Panc1 (cell line): Measurements from ENCODE around the gene KCNC3. TPM values are rescaled to one million over a fixed set of nuclear protein-coding genes. Genes with fewer than 3 reads are reported as not detected.

Experiments
- ATAC-seq: fragments of 200-7000 bp; cut with Tn5 transposase; 2 replicates; pipeline ENCODE4 v1.9.1; 2020; ENCODE audit warnings: mild to moderate bottlenecking, moderate library complexity
- BruUV-seq: library from RNA; stranded (reverse); fragments of 400-500 nt; replicated peaks from 2 replicates; lab custom pipeline; 2021; lab: Mats Ljungman, UMichigan
- CTCF ChIA-PET: fragments of 300-600 bp; sonication (Branson Sonifier 250); formaldehyde crosslinking; loops from one replicate; lab custom pipeline; 2022; ENCODE audit warnings: antibody characterized with exemption; lab: Charles Lee
- POLR2A ChIA-PET: fragments of 300-600 bp; sonication (Branson Sonifier 250); formaldehyde crosslinking; loops from one replicate; lab custom pipeline; 2022; ENCODE audit warnings: antibody characterized with exemption; lab: Charles Lee
- DNase-seq: peaks from one replicate; pipeline ENCODE4 v3.0.0-alpha.2; 2010; ENCODE audit warnings: low read depth, low spot score
- H3K27ac ChIP-seq: 2 replicates; pipeline ENCODE4 v1.5.1; 2011; ENCODE audit warnings: mild to moderate bottlenecking, low read length, inconsistent platforms
- H3K27me3 ChIP-seq: fragments of 200-500 bp; sonication (Bioruptor generic); 2 replicates; pipeline ENCODE4 v1.6.0; 2014; ENCODE audit warnings: low read length, inconsistent platforms; ENCODE audit not compliant: control insufficient read depth, insufficient read depth
- H3K36me3 ChIP-seq: fragments of 200-500 bp; sonication (Bioruptor generic); 2 replicates; pipeline ENCODE4 v1.5.1; 2014; ENCODE audit warnings: inconsistent platforms, mild to moderate bottlenecking, low read length, moderate library complexity; ENCODE audit not compliant: control insufficient read depth, insufficient read depth
- H3K4me1 ChIP-seq: 2 replicates; pipeline ENCODE4 v1.5.1; 2011; ENCODE audit warnings: inconsistent platforms, mild to moderate bottlenecking, low read length, moderate library complexity; ENCODE audit not compliant: control insufficient read depth, insufficient read depth
- H3K4me3 ChIP-seq, 2 experiments: 2 replicates each; pipeline ENCODE4 v1.5.1; 2011 to 2012; ENCODE audit warnings: low read depth in 2 of 2, low read length in 2 of 2, mild to moderate bottlenecking in 2 of 2, inconsistent platforms in 1 of 2, moderate library complexity in 1 of 2
- H3K9me3 ChIP-seq: fragments of 200-500 bp; sonication (Bioruptor generic); 2 replicates; pipeline ENCODE4 v1.5.1; 2014; ENCODE audit warnings: low read depth, mild to moderate bottlenecking, inconsistent platforms, low read length, moderate library complexity; ENCODE audit not compliant: control insufficient read depth, insufficient read depth
- POLR2AphosphoS5 ChIP-seq: IDR thresholded peaks from 2 replicates; pipeline ENCODE4 v1.6.1; 2012; ENCODE audit warnings: mild to moderate bottlenecking, low read depth, low read length, moderate library complexity
- SIN3A ChIP-seq: IDR thresholded peaks from 2 replicates; pipeline ENCODE4 v1.6.1; 2012; ENCODE audit warnings: low read depth, mild to moderate bottlenecking, low read length, moderate library complexity, borderline replicate concordance; ENCODE audit not compliant: insufficient read depth
- TCF7L2 ChIP-seq: IDR thresholded peaks from 2 replicates; pipeline ENCODE4 v1.6.1; 2011; ENCODE audit warnings: mild to moderate bottlenecking, low read depth, low read length, inconsistent platforms
- in situ Hi-C: cut with HindIII; loops from 2 replicates; pipeline ENCODE4 v1.10.0; 2016; ENCODE audit warnings: low sequenced_read_pairs, low pct_unique_long_range_greater_than_20kb
- intact Hi-C: fragments of 100-400 bp; cut with micrococcal nuclease; formaldehyde crosslinking; loops from one replicate; pipeline ENCODE4 v1.10.0; 2022; ENCODE audit not compliant: unreplicated experiment
- total RNA-seq: library from RNA; stranded (reverse); gene quantifications from one replicate; pipeline ENCODE4 v1.2.1, GENCODE V29; 2021; ENCODE audit not compliant: unreplicated experiment
- TF ChIP-seq, protein P1 (sequence below): fragments of 450-650 bp; IDR thresholded peaks from 2 replicates; pipeline ENCODE4 v1.5.1; 2017; ENCODE audit warnings: mild to moderate bottlenecking
- TF ChIP-seq, protein P2 (sequence below), 2 experiments: IDR thresholded peaks; 2 replicates each; pipeline ENCODE4 v1.6.1; 2011 to 2012; ENCODE audit warnings: low read depth in 2 of 2, control low read depth in 1 of 2, low read length in 1 of 2, mild to moderate bottlenecking in 1 of 2, moderate library complexity in 1 of 2; ENCODE audit not compliant: insufficient read depth in 1 of 2

KCNC3 gene
- total RNA-seq, 1 experiment from 2014 or later, result 10.8 TPM

GRCh38 chr19:50362030-50362412 lies 32.8 kb upstream of the KCNC3 start:
- H3K4me3 ChIP-seq, result no peak overlapping the region
- H3K27ac ChIP-seq, result no peak overlapping the region
- POLR2A ChIA-PET, result no interaction called here
- in situ Hi-C loops, result no loop called here
- ATAC-seq, result no peak
- H3K36me3 ChIP-seq, result no peaks in the 10 kb centered on the region
- no peaks in the 10 kb centered on the region for H3K27me3 ChIP-seq
- TF ChIP-seq POLR2AphosphoS5, result no peak
- TF ChIP-seq, protein P1, sequence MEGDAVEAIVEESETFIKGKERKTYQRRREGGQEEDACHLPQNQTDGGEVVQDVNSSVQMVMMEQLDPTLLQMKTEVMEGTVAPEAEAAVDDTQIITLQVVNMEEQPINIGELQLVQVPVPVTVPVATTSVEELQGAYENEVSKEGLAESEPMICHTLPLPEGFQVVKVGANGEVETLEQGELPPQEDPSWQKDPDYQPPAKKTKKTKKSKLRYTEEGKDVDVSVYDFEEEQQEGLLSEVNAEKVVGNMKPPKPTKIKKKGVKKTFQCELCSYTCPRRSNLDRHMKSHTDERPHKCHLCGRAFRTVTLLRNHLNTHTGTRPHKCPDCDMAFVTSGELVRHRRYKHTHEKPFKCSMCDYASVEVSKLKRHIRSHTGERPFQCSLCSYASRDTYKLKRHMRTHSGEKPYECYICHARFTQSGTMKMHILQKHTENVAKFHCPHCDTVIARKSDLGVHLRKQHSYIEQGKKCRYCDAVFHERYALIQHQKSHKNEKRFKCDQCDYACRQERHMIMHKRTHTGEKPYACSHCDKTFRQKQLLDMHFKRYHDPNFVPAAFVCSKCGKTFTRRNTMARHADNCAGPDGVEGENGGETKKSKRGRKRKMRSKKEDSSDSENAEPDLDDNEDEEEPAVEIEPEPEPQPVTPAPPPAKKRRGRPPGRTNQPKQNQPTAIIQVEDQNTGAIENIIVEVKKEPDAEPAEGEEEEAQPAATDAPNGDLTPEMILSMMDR, result no peak
- TF ChIP-seq, protein P2, sequence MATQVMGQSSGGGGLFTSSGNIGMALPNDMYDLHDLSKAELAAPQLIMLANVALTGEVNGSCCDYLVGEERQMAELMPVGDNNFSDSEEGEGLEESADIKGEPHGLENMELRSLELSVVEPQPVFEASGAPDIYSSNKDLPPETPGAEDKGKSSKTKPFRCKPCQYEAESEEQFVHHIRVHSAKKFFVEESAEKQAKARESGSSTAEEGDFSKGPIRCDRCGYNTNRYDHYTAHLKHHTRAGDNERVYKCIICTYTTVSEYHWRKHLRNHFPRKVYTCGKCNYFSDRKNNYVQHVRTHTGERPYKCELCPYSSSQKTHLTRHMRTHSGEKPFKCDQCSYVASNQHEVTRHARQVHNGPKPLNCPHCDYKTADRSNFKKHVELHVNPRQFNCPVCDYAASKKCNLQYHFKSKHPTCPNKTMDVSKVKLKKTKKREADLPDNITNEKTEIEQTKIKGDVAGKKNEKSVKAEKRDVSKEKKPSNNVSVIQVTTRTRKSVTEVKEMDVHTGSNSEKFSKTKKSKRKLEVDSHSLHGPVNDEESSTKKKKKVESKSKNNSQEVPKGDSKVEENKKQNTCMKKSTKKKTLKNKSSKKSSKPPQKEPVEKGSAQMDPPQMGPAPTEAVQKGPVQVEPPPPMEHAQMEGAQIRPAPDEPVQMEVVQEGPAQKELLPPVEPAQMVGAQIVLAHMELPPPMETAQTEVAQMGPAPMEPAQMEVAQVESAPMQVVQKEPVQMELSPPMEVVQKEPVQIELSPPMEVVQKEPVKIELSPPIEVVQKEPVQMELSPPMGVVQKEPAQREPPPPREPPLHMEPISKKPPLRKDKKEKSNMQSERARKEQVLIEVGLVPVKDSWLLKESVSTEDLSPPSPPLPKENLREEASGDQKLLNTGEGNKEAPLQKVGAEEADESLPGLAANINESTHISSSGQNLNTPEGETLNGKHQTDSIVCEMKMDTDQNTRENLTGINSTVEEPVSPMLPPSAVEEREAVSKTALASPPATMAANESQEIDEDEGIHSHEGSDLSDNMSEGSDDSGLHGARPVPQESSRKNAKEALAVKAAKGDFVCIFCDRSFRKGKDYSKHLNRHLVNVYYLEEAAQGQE (IDR thresholded peaks at IDR 0.05; ENCODE audit: insufficient read depth in 1 of 2, low read depth in 2 of 2, low read length in 1 of 2), result no peak
- TF ChIP-seq SIN3A, result no peak
- TF ChIP-seq TCF7L2, result no peak
- intact Hi-C loops, result no loop called here
- no peaks in the 10 kb centered on the region for H3K4me1 ChIP-seq
- BruUV-seq, result no TSS peak
- H3K9me3 ChIP-seq, result no peaks in the 10 kb centered on the region
- CTCF ChIA-PET, result no interaction called here
- DNase-seq, result no peak

DNA sequence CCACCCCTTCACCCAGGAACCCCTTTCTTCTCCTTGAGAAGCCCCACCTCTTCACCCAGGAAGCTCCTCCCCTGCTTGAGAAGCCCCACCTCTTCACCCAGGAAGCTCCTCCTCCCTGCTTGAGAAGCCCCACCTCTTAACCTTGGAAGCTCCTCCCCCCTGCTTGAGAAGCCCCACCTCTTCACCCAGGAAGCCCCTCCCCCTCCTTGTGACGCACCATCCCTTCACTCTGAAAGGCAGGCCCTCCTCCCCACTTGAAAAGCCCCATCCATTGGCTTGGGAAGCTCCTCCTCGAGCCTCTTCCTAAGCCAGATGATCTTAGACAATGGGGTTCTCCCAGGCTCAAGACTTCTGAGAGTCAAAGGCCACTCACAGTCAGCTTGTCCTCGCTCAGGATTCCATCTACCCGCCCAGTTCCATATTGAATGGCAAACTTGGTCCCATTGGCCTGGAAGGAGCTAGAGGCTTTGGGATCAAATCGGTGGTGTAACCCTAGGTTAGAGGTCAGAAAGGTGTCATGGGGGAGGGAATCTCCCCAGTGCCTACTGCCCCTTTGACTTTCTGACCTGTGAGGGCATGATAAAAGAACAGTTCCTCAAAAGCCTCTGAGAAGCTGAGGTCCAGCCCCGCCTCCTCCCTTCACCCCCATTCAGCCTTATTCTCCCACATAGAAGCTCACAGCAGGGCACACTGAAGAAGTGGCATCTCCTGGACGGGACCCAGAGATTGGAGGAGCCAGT lies 32.3 kb upstream of the KCNC3 start:
- H3K27ac ChIP-seq, result no peak overlapping the region
- no peaks in the 10 kb centered on the region for H3K27me3 ChIP-seq
- DNase-seq (no peak), ATAC-seq (no peak)
- H3K4me1 ChIP-seq, result no peaks in the 10 kb centered on the region
- no peaks in the 10 kb centered on the region for H3K36me3 ChIP-seq
- ChIA-PET POLR2A (no interaction called here), CTCF (interaction anchor here (0.6 kb wide), 1 partner anchor 829 kb away, joined by 4 read pairs; no protein-coding TSS in a partner anchor)
- in situ Hi-C loops, result no loop called here
- intact Hi-C loops, result no loop called here
- no peak for TF ChIP-seq SIN3A
- TF ChIP-seq, protein P1, result no peak
- no peak for TF ChIP-seq POLR2AphosphoS5
- TF ChIP-seq, protein P2 (IDR thresholded peaks at IDR 0.05; ENCODE audit: insufficient read depth in 1 of 2, low read depth in 2 of 2, low read length in 1 of 2), result no peak
- no peak for TF ChIP-seq TCF7L2
- BruUV-seq, result no TSS peak
- H3K4me3 ChIP-seq, result no peak overlapping the region
- H3K9me3 ChIP-seq, result no peaks in the 10 kb centered on the region
